Measurements from ENCODE around the gene IL20RB. TPM values are rescaled to one million over a fixed set of nuclear protein-coding genes. Genes with fewer than 3 reads are reported as not detected.
A peak's percentile ranks its signal among the peaks of the same experiment; 100 is the strongest.

The IL20RB gene
- total and polyA plus RNA-seq, 2 experiments from 2014 or later = 72.5 to 107 TPM

DNA sequence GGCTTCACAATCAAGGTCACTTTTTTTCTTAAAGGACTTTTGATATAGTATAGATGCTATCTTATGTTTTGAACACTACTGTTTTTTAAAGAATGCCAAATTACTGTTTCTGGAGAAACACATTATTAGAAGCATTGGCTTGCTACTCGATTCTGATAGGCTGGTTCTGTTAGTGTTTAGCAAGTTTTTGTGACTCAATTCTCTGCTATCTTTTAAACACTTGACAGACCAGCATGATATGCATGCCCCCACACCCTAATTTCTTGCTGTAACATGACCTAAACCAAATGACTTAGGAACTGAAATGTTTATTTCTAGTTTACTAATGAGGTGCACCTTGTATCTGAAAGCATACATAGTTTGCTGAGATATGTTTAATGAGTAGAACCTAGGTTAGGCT, 5.5 kb upstream of the IL20RB start:
- H3K4me2 ChIP-seq (ENCODE audit: unreplicated experiment) = no peak overlapping the region
- no peaks in the 10 kb centered on the region for H3K36me3 ChIP-seq (ENCODE audit: low read depth)
- in situ Hi-C loops (cut with MboI) = no loop called here
- peaks cover 37% of the 10 kb centered on the region for H3F3A ChIP-seq (ENCODE audit: insufficient read depth)
- H3K9ac ChIP-seq = no peak overlapping the region
- H3K27ac ChIP-seq = no peak overlapping the region; the same call in 1 of the 2 replicates
- H3K4me3 ChIP-seq = no peak overlapping the region
- no peaks in the 10 kb centered on the region for H3K27me3 ChIP-seq (replicated peaks; ENCODE audit: insufficient read depth)
- no peaks in the 10 kb centered on the region for H3K9me2 ChIP-seq (ENCODE audit: insufficient read depth)
- peaks cover 44% of the 10 kb centered on the region for H3K4me1 ChIP-seq (ENCODE audit: insufficient read depth)
- WGBS, 2 experiments (ENCODE audit: low coverage in 1 of 2, low lambda C conversion rate in 2 of 2, missing lambda C conversion rate in 2 of 2) = 18 to 26% methylated on average over 1 of the region's 1 CpG
- TF ChIP-seq EZH2 (IDR thresholded peaks at IDR 0.05; ENCODE audit: insufficient read depth, poor library complexity, severe bottlenecking) (no peak), EZH2phosphoT487 (IDR thresholded peaks at IDR 0.05; ENCODE audit: insufficient read depth, low read depth) (no peak)
- H3K79me2 ChIP-seq (ENCODE audit: insufficient read depth) = peaks cover 41% of the 10 kb centered on the region
- DNase-seq = peak; percentile 39
- H2AFZ ChIP-seq = no peak overlapping the region
- H3K9me3 ChIP-seq (ENCODE audit: low read depth) = no peaks in the 10 kb centered on the region
- H4K20me1 ChIP-seq (ENCODE audit: insufficient read depth) = no peaks in the 10 kb centered on the region

DNA sequence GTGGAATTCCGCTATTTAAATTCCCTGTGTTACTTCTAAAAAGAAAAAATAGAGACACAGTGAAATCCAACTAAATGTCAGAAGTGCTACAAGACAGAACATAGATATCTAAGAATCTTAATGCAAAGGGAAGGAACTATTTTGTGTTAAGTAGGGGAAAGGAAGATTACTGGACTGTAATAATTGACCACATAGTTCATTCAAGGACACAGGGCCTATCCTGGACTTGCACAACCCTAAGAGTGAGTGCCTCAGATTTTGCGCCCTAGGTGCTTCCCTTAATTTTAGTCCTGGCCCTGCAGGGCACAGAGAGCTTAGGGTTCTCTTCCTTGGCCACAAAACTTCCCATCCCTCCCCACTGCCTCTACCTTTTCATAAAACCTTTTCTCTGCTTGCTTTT, 3.5 kb upstream of the IL20RB start:
- H3K27me3 ChIP-seq (replicated peaks; ENCODE audit: insufficient read depth) = no peaks in the 10 kb centered on the region
- TF ChIP-seq EZH2phosphoT487 (IDR thresholded peaks at IDR 0.05; ENCODE audit: insufficient read depth, low read depth) = no peak

DNA sequence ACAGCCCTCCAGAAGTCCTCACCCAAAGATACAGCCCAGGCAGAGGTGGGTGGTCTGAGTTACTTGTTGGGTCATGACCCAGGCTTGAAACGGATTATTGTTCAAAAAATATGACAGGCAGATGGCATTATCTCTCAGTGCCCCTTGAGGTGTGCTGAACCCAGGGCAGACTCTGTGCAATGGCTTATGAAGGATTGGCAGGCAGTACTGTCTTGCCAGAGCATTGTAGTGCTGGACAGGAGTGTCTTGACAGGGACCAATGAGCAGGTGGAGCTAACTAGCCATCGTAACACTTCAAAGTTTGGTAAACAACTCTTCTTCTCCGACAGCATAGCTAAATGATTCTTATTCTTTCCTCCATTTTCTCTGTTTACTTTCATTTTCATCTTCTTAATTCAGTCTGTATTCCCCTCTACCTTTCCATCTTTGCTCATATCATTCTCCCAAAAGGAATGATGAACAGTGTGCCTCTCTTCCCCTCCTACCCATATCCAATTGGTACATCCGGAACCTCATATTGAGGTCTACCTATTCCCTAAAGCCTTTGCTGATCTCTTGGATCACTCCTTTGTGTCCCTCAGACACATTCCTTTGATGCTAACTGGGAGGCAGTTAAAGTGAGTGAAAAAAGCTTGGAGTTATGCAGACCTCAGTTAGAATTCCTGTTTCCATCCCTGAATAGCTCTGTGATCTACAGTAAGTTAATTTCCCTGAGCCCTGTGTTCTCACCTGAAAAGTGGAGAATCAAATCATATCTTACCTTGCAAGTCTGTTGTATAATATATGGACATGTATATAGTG, 2.6 kb upstream of the IL20RB start:
- Histone ChIP-seq H3F3A (ENCODE audit: insufficient read depth) (peaks cover 58% of the 10 kb centered on the region), H3K36me3 (ENCODE audit: low read depth) (no peaks in the 10 kb centered on the region), H3K9me3 (ENCODE audit: low read depth) (no peaks in the 10 kb centered on the region), H3K4me2 (ENCODE audit: unreplicated experiment) (peak overlapping the region; percentile 52), H2AFZ (no peak overlapping the region), H3K27ac (peak overlapping the region; percentile 75), H3K9ac (peak overlapping the region; percentile 36), H3K27me3 (replicated peaks; ENCODE audit: insufficient read depth) (no peaks in the 10 kb centered on the region), H3K9me2 (ENCODE audit: insufficient read depth) (no peaks in the 10 kb centered on the region), H3K4me3 (peak overlapping the region; percentile 30; the same call in 1 of the 2 replicates), H4K20me1 (ENCODE audit: insufficient read depth) (no peaks in the 10 kb centered on the region), H3K79me2 (ENCODE audit: insufficient read depth) (peaks cover 36% of the 10 kb centered on the region), H3K4me1 (ENCODE audit: insufficient read depth) (peaks cover 59% of the 10 kb centered on the region)
- 96% methylated on average over 4 of the region's 4 CpGs for WGBS, 2 experiments (ENCODE audit: low coverage in 1 of 2, low lambda C conversion rate in 2 of 2, missing lambda C conversion rate in 2 of 2)
- DNase-seq = peak; percentile 17
- TF ChIP-seq EZH2 (IDR thresholded peaks at IDR 0.05; ENCODE audit: insufficient read depth, poor library complexity, severe bottlenecking) (no peak), EZH2phosphoT487 (IDR thresholded peaks at IDR 0.05; ENCODE audit: insufficient read depth, low read depth) (no peak)
- in situ Hi-C loops (cut with MboI) = no loop called here

More for the DNA sequence above, 3.5 kb upstream of the IL20RB start:
- Histone ChIP-seq H2AFZ (no peak overlapping the region), H3K4me2 (ENCODE audit: unreplicated experiment) (no peak overlapping the region), H3K9me2 (ENCODE audit: insufficient read depth) (no peaks in the 10 kb centered on the region), H3F3A (ENCODE audit: insufficient read depth) (peaks cover 48% of the 10 kb centered on the region), H3K79me2 (ENCODE audit: insufficient read depth) (peaks cover 38% of the 10 kb centered on the region), H3K4me3 (no peak overlapping the region), H3K36me3 (ENCODE audit: low read depth) (no peaks in the 10 kb centered on the region), H4K20me1 (ENCODE audit: insufficient read depth) (no peaks in the 10 kb centered on the region), H3K9me3 (ENCODE audit: low read depth) (no peaks in the 10 kb centered on the region), H3K9ac (no peak overlapping the region), H3K4me1 (ENCODE audit: insufficient read depth) (peaks cover 49% of the 10 kb centered on the region), H3K27ac (no peak overlapping the region)
- WGBS, 2 experiments (ENCODE audit: low coverage in 1 of 2, low lambda C conversion rate in 2 of 2, missing lambda C conversion rate in 2 of 2) = 84 to 94% methylated on average over 2 of the region's 2 CpGs
- in situ Hi-C loops (cut with MboI) = no loop called here
- peak; percentile 35 for DNase-seq

DNA sequence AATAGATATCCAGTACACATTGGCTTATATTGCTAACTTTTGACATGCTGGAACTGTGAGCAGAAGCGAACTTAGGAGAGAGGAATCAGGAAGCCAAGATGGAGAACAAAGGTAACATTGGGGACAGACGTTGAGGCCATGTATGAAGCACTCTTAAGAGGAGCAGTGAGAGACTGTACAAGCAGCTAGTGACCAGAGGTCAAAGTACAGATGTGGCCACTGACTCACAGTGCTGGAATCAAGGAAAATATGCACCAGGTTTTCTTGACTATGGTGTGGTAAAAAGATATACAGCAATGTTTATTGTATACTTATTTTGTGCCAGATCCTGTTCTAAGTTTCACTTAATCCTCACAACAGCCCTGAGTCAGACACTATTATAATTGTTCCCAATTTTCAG, 2.0 kb upstream of the IL20RB start:
- Histone ChIP-seq H3K4me3 (peak overlapping the region; percentile 30; the same call in 1 of the 2 replicates), H4K20me1 (ENCODE audit: insufficient read depth) (no peaks in the 10 kb centered on the region), H2AFZ (no peak overlapping the region), H3K4me2 (ENCODE audit: unreplicated experiment) (peak overlapping the region; percentile 52), H3K4me1 (ENCODE audit: insufficient read depth) (peaks cover 65% of the 10 kb centered on the region), H3K79me2 (ENCODE audit: insufficient read depth) (peaks cover 35% of the 10 kb centered on the region), H3F3A (ENCODE audit: insufficient read depth) (peaks cover 64% of the 10 kb centered on the region), H3K9ac (peak overlapping the region; percentile 36), H3K9me3 (ENCODE audit: low read depth) (no peaks in the 10 kb centered on the region), H3K27me3 (replicated peaks; ENCODE audit: insufficient read depth) (no peaks in the 10 kb centered on the region), H3K36me3 (ENCODE audit: low read depth) (no peaks in the 10 kb centered on the region), H3K27ac (peak overlapping the region; percentile 75), H3K9me2 (ENCODE audit: insufficient read depth) (no peaks in the 10 kb centered on the region)
- TF ChIP-seq EZH2phosphoT487 (IDR thresholded peaks at IDR 0.05; ENCODE audit: insufficient read depth, low read depth) = no peak
- no peak for TF ChIP-seq EZH2 (IDR thresholded peaks at IDR 0.05; ENCODE audit: insufficient read depth, poor library complexity, severe bottlenecking)
- in situ Hi-C loops (cut with MboI) = no loop called here
- 48 to 60% methylated on average over 2 of the region's 2 CpGs for WGBS, 2 experiments (ENCODE audit: low coverage in 1 of 2, low lambda C conversion rate in 2 of 2, missing lambda C conversion rate in 2 of 2)
- DNase-seq = peak; percentile 86

Data from GM23248 (cell line).